Measurements from ENCODE around the gene NPTXR. TPM values are rescaled to one million over a fixed set of nuclear protein-coding genes. Genes with fewer than 3 reads are reported as not detected.

The NPTXR gene
- total RNA-seq, 1 donor from 2014 or later = 0.62 TPM

DNA sequence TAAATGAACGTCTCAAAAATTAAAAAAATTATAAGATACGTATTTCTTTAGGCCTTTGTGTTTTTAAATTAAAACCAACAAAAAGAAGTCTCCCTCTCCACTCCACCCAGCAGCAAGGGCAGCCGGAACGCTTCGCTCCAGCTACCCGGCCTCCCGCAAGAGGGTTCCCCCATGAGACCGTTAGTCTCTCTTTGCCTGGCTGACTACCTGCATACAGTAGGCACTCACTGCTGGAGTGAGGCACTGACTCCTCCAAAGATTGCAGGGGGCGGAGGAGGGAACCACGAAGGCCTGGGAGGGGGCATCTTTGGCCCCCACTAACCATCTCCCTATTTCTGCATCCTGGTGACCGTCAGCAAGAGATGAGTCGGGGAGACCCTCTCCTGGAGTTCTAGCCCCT, 18.1 kb upstream of the NPTXR start:
- no peaks in the 10 kb centered on the region for H3K36me3 Mint-ChIP-seq (ENCODE audit: low read depth, unreplicated experiment)
- no peak overlapping the region for H3K27ac Mint-ChIP-seq (ENCODE audit: unreplicated experiment)
- DNase-seq (ENCODE audit: low spot score) = no peak
- no peaks in the 10 kb centered on the region for H3K4me1 Mint-ChIP-seq (ENCODE audit: unreplicated experiment)
- H3K9me3 Mint-ChIP-seq (ENCODE audit: unreplicated experiment) = no peaks in the 10 kb centered on the region
- TF ChIP-seq, protein P1, sequence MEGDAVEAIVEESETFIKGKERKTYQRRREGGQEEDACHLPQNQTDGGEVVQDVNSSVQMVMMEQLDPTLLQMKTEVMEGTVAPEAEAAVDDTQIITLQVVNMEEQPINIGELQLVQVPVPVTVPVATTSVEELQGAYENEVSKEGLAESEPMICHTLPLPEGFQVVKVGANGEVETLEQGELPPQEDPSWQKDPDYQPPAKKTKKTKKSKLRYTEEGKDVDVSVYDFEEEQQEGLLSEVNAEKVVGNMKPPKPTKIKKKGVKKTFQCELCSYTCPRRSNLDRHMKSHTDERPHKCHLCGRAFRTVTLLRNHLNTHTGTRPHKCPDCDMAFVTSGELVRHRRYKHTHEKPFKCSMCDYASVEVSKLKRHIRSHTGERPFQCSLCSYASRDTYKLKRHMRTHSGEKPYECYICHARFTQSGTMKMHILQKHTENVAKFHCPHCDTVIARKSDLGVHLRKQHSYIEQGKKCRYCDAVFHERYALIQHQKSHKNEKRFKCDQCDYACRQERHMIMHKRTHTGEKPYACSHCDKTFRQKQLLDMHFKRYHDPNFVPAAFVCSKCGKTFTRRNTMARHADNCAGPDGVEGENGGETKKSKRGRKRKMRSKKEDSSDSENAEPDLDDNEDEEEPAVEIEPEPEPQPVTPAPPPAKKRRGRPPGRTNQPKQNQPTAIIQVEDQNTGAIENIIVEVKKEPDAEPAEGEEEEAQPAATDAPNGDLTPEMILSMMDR (IDR thresholded peaks at IDR 0.05; ENCODE audit: unreplicated experiment) = no peak
- peaks cover 2% of the 10 kb centered on the region for H3K27me3 Mint-ChIP-seq (ENCODE audit: unreplicated experiment)
- no peak overlapping the region for H3K4me3 Mint-ChIP-seq (ENCODE audit: unreplicated experiment)

DNA sequence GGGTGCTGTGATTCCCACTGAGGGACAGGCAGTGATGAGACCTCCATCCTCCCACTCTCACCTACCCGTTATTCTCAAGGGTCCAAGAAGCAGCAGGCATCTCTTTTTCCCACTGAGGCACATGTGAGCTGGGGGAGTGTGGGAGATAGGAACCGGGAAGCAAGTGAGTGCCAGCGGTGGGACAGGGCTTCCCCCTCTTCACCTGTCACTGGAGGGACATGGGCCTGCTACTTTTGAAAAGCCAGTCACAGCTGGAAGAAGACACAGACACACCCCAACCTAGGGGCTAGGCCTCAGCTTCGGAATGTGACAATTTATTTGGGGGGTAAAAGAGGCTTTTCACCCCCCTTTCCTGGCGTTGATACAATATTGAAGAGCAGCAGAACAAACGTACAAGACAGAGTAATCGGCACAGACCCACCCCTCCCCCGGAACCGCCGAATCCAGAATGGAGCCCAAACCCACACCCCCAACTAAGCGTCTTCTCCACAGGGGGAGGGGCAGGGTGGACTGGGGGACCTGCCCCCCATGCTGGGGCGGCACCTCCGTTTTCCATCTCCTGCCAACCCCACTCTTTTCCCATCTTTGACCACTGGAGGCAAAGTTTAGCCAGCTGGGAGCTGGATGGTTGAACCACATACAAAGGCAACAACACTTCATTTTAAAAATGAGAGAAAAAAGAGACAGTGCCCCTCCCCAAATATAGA, 17.5 kb upstream of the NPTXR start:
- no peak for DNase-seq (ENCODE audit: low spot score)
- no peaks in the 10 kb centered on the region for H3K9me3 Mint-ChIP-seq (ENCODE audit: unreplicated experiment)
- H3K4me1 Mint-ChIP-seq (ENCODE audit: unreplicated experiment) = no peaks in the 10 kb centered on the region
- no peak overlapping the region for H3K4me3 Mint-ChIP-seq (ENCODE audit: unreplicated experiment)
- no peak overlapping the region for H3K27ac Mint-ChIP-seq (ENCODE audit: unreplicated experiment)
- TF ChIP-seq, protein P1 (IDR thresholded peaks at IDR 0.05; ENCODE audit: unreplicated experiment) = no peak
- H3K36me3 Mint-ChIP-seq (ENCODE audit: low read depth, unreplicated experiment) = no peaks in the 10 kb centered on the region
- peaks cover 2% of the 10 kb centered on the region for H3K27me3 Mint-ChIP-seq (ENCODE audit: unreplicated experiment)

DNA sequence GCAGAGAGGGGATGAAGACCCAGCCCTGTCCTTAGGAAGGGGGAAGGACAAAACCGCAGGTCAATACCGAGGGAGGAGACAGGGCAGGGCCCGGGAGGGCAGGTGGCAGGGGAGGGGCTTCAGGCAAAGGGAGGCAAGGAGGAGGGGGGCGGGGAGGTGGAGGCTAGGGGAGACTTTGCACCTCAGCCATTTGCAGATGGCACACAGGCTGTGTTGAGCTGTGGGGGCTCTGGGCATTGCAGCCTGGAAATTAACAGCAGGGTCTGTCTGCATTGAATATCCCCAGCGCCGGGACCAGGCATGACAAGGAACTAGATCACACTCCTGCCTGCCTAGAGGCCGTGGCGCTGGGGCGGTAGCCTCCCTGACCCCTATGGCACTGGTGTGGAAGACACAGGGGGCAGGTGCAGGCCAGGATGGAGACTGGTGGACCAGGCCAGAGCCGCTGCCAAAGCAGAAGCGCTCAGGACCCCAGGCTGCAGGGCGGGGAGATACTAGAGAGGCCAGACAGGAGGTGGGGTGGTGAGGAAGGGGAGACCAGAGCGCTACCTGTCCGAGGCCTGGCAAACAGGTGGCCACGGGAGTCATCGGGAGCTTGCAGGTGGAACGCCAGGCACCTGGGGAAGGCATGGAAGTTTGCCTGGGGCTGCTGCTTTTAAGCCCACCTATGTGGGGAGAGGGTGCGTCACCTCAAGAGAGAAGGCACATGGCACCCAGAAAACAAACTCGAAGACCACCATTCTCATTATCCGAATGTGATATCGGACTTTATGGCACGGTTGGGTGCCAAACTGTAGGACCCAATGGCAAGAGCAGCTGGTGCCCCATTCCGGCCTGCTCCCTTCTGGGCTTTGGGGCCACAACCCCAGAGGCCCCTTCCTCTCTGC, 16.7 kb upstream of the NPTXR start:
- Mint-ChIP-seq H3K9me3 (ENCODE audit: unreplicated experiment) (no peaks in the 10 kb centered on the region), H3K4me3 (ENCODE audit: unreplicated experiment) (no peak overlapping the region), H3K27me3 (ENCODE audit: unreplicated experiment) (peaks cover 2% of the 10 kb centered on the region), H3K36me3 (ENCODE audit: low read depth, unreplicated experiment) (no peaks in the 10 kb centered on the region), H3K4me1 (ENCODE audit: unreplicated experiment) (no peaks in the 10 kb centered on the region), H3K27ac (ENCODE audit: unreplicated experiment) (no peak overlapping the region)
- TF ChIP-seq, protein P1 (IDR thresholded peaks at IDR 0.05; ENCODE audit: unreplicated experiment) = no peak
- no peak for DNase-seq (ENCODE audit: low spot score)

DNA sequence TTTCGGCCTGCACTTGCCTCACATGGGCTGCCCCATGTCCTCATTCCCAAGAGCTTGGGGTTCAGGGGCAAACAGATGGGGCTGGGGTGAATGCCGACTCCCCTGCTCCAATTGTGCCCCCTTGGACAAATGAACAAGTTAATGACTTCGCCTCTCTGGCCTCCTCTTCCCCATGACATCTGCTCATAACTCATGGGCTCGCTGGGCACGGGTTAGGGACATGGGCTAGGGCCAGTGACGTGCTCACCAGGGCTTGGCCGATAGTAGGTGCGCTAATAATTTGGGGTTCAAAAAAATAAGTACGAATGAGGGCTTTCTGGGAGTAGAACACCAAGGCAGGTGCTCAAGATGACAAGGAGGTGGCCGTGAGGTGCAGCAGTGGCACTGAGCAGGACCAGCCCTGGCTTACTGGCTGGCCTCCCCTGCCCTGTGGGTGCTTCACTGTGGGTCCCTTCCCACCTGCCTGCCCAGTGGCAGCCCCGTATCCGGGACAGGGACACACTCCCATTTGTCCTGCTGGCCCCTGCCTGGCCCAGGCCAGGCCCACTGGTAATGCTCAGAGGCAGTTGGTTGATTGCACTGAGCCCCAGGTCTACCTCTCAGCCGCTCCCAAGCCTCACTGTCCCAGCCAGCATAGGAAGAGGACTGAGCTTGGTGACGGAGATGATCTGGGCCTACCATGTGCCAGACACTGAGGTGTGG, 15.9 kb upstream of the NPTXR start:
- H3K4me3 Mint-ChIP-seq (ENCODE audit: unreplicated experiment) = no peak overlapping the region
- H3K27ac Mint-ChIP-seq (ENCODE audit: unreplicated experiment) = no peak overlapping the region
- no peaks in the 10 kb centered on the region for H3K4me1 Mint-ChIP-seq (ENCODE audit: unreplicated experiment)
- no peak for DNase-seq (ENCODE audit: low spot score)
- TF ChIP-seq, protein P1 (IDR thresholded peaks at IDR 0.05; ENCODE audit: unreplicated experiment) = no peak
- H3K9me3 Mint-ChIP-seq (ENCODE audit: unreplicated experiment) = no peaks in the 10 kb centered on the region
- peaks cover 2% of the 10 kb centered on the region for H3K27me3 Mint-ChIP-seq (ENCODE audit: unreplicated experiment)
- H3K36me3 Mint-ChIP-seq (ENCODE audit: low read depth, unreplicated experiment) = no peaks in the 10 kb centered on the region

All from endothelial cell (in vitro differentiated cells).